Measurements from ENCODE around the gene CXCL8. TPM values are rescaled to one million over a fixed set of nuclear protein-coding genes. Genes with fewer than 3 reads are reported as not detected.

The CXCL8 gene
- total and polyA plus RNA-seq, 11 donors, result 0.15 to 7.5 (median 0.56) TPM; not detected in 3

DNA sequence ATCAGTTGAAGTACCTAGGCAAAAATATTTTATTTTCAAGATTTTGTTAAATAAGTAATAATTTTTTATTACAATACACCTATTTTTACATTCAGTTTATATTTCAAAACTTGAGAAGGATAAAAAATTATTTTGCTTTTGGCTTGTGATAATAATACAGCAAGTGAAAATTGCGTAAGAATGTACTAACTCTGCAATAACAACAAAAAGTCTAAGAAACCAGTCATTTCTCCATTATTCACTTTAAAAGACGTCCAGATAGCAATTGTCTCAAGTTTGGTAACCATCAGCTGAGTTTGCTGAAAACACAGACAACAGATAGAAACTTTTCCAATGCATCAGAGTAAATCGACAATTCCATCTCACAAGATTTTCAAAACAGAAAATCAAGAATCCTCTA is 12.1 kb downstream of the CXCL8 start:
- H3K4me3 ChIP-seq, result no peak overlapping the region
- 70 to 76% (median 73%) methylated on average over 3 of the region's 3 CpGs for WGBS, 4 donors
- intact Hi-C loops (cut with DNase I), result no loop called here
- TF ChIP-seq, protein P1, sequence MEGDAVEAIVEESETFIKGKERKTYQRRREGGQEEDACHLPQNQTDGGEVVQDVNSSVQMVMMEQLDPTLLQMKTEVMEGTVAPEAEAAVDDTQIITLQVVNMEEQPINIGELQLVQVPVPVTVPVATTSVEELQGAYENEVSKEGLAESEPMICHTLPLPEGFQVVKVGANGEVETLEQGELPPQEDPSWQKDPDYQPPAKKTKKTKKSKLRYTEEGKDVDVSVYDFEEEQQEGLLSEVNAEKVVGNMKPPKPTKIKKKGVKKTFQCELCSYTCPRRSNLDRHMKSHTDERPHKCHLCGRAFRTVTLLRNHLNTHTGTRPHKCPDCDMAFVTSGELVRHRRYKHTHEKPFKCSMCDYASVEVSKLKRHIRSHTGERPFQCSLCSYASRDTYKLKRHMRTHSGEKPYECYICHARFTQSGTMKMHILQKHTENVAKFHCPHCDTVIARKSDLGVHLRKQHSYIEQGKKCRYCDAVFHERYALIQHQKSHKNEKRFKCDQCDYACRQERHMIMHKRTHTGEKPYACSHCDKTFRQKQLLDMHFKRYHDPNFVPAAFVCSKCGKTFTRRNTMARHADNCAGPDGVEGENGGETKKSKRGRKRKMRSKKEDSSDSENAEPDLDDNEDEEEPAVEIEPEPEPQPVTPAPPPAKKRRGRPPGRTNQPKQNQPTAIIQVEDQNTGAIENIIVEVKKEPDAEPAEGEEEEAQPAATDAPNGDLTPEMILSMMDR (IDR thresholded peaks at IDR 0.05), result no peak
- TF ChIP-seq POLR2A (IDR thresholded peaks at IDR 0.05), result no peak
- peaks cover 0 to under 1% (median 0%) of the 10 kb centered on the region in 9 donors for H3K27me3 ChIP-seq
- H3K27ac ChIP-seq, result no peak overlapping the region
- H3K9me3 ChIP-seq, result no peaks in the 10 kb centered on the region
- DNase-seq (no peak), ATAC-seq (no peak)
- peaks cover 0 to 5% (median 0%) of the 10 kb centered on the region in 12 donors for H3K4me1 ChIP-seq
- no peaks in the 10 kb centered on the region for H3K36me3 ChIP-seq

DNA sequence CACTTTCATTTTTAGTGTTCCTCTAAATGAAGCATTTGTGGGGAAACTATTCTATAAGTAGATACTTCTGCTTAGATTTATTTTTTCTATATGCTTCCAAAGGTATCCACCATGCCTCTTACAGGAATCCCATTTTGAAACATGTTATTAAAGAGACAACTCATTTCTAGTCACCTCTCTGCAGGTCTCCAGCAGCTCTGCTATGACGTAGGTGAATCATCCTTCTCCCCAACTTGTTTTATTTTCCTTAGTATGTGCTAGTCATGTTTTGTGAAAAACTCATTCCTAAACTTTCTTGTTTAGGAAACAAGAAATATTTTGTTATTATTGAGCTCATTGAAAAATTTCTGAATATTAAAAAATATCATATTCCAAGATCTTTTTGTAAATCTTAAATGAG is 12.8 kb downstream of the CXCL8 start:
- no peak for ATAC-seq
- Histone ChIP-seq H3K27me3 (no peaks in the 10 kb centered on the region), H3K4me3 (no peak overlapping the region), H3K9me3 (no peaks in the 10 kb centered on the region), H3K27ac (no peak overlapping the region), H3K36me3 (no peaks in the 10 kb centered on the region), H3K4me1 (peaks cover 0 to 5% (median 0%) of the 10 kb centered on the region in 12 donors)
- intact Hi-C loops (cut with DNase I), result no loop called here
- DNase-seq, result no peak
- WGBS, 4 donors, result 85 to 92% (median 91%) methylated on average over 1 of the region's 1 CpG
- TF ChIP-seq, protein P1 (IDR thresholded peaks at IDR 0.05), result no peak
- no peak for TF ChIP-seq POLR2A (IDR thresholded peaks at IDR 0.05)

GRCh38 chr4:73754934-73755333 is 14.6 kb downstream of the CXCL8 start:
- DNase-seq (no peak), ATAC-seq (no peak)
- H3K4me1 ChIP-seq, result peaks cover 0 to 9% (median 0%) of the 10 kb centered on the region in 12 donors
- TF ChIP-seq, protein P1 (IDR thresholded peaks at IDR 0.05), result no peak
- TF ChIP-seq POLR2A (IDR thresholded peaks at IDR 0.05), result no peak
- H3K27me3 ChIP-seq, result no peaks in the 10 kb centered on the region
- H3K36me3 ChIP-seq, result no peaks in the 10 kb centered on the region
- H3K4me3 ChIP-seq, result no peak overlapping the region
- H3K9me3 ChIP-seq, result no peaks in the 10 kb centered on the region
- H3K27ac ChIP-seq, result no peak overlapping the region
- intact Hi-C loops (cut with DNase I), result no loop called here

GRCh38 chr4:73759357-73759756 is 19.0 kb downstream of the CXCL8 start:
- TF ChIP-seq, protein P1 (IDR thresholded peaks at IDR 0.05), result no peak
- TF ChIP-seq POLR2A (IDR thresholded peaks at IDR 0.05), result no peak
- Histone ChIP-seq H3K4me1 (peaks cover 0 to 8% (median 0%) of the 10 kb centered on the region in 12 donors), H3K36me3 (no peaks in the 10 kb centered on the region), H3K27ac (no peak overlapping the region), H3K27me3 (no peaks in the 10 kb centered on the region), H3K9me3 (no peaks in the 10 kb centered on the region), H3K4me3 (no peak overlapping the region)
- intact Hi-C loops (cut with DNase I), result no loop called here
- DNase-seq (no peak), ATAC-seq (no peak)
- WGBS, 4 donors, result 69 to 76% (median 72%) methylated on average over 2 of the region's 2 CpGs
